ENCODE results near the gene ADK.
"Not testable (repeated sequence)": the region's sequence is repeated elsewhere in the genome, so short reads cannot be mapped to it uniquely, and the experiment has no call there.

ADK gene

DNA sequence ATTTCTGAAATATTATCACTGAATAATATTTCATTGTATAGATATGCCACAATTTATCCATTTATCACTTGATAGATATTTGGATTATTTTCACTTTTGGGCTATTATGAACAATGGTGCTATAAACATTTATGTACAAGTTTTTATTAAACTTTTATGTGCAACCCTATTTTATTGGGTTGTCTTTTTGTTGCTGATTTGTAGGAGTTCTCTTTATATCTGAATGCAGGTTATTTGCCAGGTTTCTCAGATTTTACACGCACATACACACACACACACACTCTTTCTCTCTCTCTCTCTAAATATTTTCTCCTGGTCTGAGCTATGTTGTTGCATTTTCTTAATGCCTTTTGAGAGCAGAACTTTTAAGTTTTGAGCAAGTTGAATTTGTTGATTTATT, 36.2 kb downstream of the ADK start:
- DNase-seq: no peak

- DNase-seq: not testable (repeated sequence)
These were observed 37.6 kb downstream of the ADK start for GRCh38 chr10:74188617-74189016.

DNA sequence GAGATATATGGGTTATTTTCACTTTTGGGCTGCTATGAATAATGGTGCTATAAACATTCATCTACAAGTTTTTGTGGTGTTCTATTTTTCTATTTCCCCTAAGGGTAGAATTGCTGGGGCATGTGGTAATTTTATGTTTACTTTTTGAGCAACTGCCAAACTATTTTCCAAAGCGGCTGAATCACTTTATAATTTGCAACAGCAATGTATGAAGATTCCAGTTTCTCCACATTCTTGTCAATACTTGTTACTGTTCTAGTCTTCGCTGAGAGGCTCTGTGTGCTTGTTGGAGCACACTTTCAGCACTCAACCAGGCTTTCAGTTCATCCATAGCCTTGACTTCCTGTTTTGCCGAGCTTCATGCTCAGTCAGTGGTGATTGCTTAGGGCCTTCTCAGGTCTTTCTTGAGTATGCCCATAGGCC, 39.0 kb downstream of the ADK start:
- no peak for DNase-seq

- no peak for DNase-seq
These were observed 39.5 kb downstream of the ADK start for GRCh38 chr10:74190494-74190893.

DNA sequence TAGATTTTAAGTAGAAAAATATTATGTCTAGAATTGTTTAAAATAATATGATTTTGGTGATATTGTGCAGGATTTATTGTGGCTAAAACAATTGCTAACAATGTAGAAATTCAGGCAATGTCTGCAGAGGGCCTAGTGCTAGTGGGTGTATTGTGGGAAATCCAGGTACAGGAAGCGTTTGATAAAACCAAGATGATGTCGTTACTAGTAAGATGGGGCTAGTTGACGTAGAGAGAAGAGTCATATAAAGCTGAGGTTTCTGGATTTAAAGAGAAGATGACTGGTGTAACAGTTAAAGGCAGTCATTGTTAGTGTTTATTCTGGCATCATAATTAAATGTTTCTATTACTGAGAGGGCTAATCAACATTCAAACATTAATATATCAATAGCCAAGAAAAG, 43.5 kb downstream of the ADK start:
- no peak for DNase-seq

- DNase-seq: no peak
These were observed 44.0 kb downstream of the ADK start for GRCh38 chr10:74194999-74195398.

GRCh38 chr10:74199315-74199714, 48.3 kb downstream of the ADK start:
- DNase-seq: no peak

DNA sequence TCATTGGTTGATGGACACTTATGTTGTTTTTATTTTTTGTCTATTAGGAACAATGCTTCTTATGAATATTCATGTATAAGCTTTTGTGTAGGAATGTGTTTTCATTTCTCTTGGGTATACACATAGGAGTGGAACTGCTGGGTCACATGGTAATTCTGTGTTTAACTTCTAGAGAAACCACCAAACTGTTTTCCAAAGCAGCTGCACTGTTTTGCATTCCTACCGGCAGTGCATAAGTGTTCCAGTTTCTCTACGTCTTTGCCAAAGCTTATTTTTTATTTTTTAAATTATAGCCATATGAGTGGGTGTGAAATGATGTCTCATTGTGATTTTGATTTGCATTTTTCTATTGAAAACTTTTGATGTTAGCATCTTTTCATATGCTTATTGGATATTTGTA, 51.3 kb downstream of the ADK start:
- DNase-seq: no peak

- DNase-seq: no peak
These were observed 55.7 kb downstream of the ADK start for GRCh38 chr10:74206746-74207145.

DNA sequence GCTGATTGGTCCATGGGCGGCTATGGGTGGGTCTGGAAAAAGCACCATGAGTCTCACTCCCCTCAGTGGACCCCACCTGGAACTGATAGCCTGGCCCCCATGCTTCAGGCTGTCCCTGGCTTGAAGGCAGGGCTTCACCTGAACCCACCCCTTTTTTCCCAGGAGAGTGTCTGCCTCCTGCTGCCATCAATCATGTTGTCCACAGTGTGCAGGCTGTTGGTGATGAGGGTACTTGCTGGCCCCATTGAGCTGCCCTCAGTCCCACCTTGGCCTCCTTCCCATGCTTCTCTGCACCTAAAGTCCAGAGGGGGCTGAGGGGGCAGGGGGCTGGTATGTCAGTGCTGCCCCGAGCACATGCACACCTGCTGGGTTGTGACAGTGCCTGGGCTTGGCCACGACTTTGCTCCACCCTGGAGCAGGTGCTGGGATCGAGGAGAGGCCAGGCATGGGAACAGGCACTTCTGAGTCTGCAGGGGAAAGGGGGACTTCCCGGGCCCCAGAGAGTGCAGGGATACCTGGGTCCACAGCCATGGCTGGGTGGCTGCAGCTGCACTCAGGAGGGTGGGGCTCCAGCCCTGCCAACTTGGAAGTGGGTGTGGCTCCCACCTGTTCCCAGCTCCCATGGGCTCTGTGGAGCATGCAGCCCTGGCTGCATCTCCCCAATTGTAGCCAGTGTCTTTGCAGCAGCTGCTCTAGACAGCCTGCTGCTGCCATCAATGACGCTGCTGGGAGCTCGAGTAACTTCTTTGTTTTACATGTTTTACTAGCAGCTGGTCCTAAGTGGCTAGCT, 56.9 kb downstream of the ADK start:
- DNase-seq: no peak

GRCh38 chr10:74208997-74209396, 58.0 kb downstream of the ADK start:
- DNase-seq: no peak

GRCh38 chr10:74213019-74213418, 62.0 kb downstream of the ADK start:
- no peak for DNase-seq

DNA sequence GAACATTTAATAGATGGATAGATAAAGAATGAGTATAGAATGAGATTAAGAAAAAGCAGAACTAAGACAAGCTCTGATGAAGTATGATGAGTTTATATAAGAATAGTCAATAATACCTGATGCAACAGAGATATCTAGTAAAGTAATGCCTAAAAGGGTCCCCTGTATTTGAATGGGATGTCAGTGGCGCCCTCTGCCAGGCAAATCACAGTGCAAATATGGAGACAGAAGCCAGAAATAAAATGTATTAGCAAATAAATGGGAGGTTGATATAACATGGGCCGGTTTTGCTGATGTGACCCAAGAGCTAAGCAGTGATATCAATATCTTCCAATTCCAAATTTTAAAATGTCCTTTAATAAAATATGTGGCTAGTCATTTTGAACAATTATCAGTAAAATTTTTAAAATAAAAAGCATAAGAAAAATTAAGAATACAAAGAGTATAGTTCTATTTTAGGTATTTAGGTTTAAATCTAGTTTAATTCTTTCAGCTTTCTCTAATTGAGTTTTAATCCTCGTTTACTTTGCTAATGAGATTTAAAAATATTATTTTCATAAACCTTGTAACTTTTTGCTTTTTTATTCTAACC, 62.6 kb downstream of the ADK start:
- DNase-seq: no peak

GRCh38 chr10:74217110-74217509, 66.1 kb downstream of the ADK start:
- DNase-seq: not testable (repeated sequence)

DNA sequence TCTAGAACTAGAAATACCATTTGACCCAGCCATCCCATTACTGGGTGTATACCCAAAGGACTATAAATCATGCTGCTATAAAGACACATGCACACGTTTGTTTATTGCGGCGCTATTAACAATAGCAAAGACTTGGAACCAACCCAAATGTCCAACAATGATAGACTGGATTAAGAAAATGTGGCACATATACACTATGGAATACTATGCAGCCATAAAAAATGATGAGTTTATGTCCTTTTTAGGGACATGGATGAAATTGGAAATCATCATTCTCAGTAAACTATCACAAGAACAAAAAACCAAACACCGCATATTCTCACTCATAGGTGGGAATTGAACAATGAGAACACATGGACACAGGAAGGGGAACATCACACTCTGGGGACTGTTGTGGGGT, 71.4 kb downstream of the ADK start:
- DNase-seq: not testable (repeated sequence)

GRCh38 chr10:74223755-74224529, 72.9 kb downstream of the ADK start:
- DNase-seq: no peak

DNA sequence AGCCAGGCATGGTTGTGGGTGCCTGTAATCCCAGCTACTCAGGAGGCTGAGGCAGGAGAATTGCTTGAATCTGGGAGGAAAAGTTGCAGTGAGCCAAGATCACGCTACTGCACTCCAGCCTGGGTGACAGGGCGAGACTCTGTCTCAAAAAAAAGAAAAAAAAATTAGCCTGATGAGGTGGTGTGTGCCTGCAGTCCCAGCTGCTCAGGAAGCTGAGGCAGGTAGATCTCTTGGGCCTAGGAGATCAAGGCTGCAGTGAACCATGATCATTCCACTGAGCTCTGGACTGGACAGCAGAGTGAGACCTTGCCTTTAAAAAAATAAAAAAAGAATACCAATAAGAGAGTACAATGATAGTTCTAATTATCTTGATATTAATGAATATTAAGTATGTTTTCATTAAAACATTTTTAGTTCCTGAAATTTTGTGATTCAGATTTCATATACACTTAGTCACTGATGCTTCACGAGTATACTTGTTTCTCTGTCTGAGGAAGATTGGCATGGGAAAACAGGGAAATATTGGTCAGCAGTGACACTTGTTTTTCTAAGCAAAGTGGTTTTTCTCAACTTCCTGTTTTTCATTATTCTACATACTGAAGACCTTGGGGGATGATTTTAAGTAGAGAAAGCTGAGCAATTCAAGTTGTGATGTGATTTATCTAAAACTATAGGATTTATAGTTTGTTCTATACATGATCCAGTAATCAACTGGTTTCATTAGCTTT, 76.8 kb downstream of the ADK start:
- no peak for DNase-seq

- no peak for DNase-seq
These were observed 80.4 kb downstream of the ADK start for GRCh38 chr10:74231375-74231774.

DNA sequence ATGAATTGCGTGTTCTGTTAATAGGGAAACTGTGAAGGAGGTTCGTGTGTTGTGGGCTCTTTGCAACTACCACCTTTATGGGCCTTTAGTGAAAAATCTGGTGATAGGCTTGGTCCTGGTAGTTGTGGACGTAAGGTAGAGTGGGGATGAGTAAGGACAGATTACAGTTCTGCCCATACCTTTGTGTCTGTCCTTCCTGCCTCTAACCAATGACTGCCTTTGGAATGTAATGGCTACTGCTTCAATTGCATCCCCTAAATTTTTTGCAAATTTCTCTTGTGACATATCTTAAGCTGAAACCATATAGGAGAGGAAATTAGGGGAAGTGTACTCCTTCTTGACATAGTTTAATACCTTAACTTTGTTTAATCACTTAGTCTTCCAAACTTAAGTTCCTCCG, 82.3 kb downstream of the ADK start:
- no peak for DNase-seq

DNA sequence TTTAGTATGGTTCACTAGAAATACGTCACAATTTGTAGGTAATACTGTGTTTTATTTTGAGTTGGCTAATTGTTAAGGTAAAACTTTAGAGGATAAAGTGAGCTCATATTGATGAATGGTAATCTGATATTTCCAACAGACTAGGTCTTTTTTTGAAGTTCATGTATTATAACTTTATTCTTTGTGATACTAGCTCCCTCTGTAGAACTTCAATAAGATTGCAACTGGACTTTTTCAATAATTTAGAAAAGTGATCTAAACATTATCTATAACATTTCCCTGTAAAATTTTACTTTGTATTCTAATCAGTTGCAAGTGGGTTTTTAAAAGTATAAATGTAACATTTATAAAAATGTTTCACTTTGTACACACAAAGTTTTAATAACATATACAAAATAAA, 83.5 kb downstream of the ADK start:
- no peak for DNase-seq

- no peak for DNase-seq
These were observed 87.0 kb downstream of the ADK start for GRCh38 chr10:74238031-74238431.

DNA sequence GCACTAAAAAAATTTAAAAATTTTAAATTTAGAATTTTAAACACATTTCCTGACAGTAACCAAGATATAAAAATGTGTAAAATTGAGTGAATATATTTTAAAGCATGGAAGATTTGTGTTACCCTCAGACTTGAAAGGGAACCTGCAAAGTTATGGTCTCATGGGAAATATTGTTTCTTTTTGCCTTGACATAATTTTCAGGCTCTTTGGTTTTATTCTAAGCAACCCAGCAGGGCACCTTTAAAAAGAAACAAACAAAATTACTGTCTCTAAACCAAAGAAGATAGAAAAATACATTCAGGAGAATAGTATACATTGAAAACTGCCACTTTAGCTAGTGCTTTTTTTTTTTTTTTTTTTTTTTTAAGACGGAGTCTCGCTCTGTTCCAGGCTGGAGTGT, 87.5 kb downstream of the ADK start:
- no peak for DNase-seq

DNA sequence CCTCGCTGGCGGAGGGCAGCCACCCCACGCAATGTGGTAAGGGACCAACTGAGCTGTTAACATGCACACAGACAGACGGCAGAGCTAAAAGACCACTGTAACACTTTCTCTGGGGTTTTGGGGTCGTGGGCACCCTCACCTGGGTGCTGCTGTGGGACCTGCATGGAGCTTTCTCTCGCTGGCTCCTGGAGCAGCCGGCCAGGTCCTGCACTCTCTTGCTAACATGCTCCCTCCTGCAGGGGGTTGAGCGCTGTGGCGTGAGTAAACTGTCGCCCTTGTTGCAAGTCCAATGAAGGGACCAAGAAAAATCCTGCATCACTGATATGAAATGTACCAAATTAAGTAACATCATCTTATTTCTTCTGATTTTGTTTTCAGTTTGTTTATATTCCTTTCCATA, 92.0 kb downstream of the ADK start:
- no peak for DNase-seq
